ENCODE measurements around the gene CCDC142. TPM values are rescaled to one million over a fixed set of nuclear protein-coding genes. Genes with fewer than 3 reads are reported as not detected.

The CCDC142 gene
- total and polyA plus RNA-seq, 9 of the 15 experiments (the other 6 are each of a cell fraction or from before 2014, with no cell fraction given) = 0.55 to 11.7 (median 7.2) TPM

- TF ChIP-seq YY1 (IDR thresholded peaks at IDR 0.05; ENCODE audit: borderline replicate concordance in 1 of 3, control insufficient read depth in 1 of 3, extremely low read depth in 1 of 3, insufficient read depth in 3 of 3, insufficient read length in 1 of 3, insufficient replicate concordance in 2 of 3, low read depth in 1 of 3, low read length in 2 of 3) (peak in 1 of 3 experiments; percentile 49), HDAC2 (IDR thresholded peaks at IDR 0.05) (0 out of 2 replicates have a peak, but pooled peaks have one; percentile 14), SNAPC5 (CRISPR knock-in tag; IDR thresholded peaks at IDR 0.05) (no peak), NR2C2 (CRISPR knock-in tag; IDR thresholded peaks at IDR 0.05) (no peak), NR2C2 (tag; IDR thresholded peaks at IDR 0.05) (peak; percentile 58; the same call in 1 of the 2 replicates), CLOCK (CRISPR knock-in tag; IDR thresholded peaks at IDR 0.05; ENCODE audit: borderline replicate concordance) (no peak), PCBP2 (IDR thresholded peaks at IDR 0.05; ENCODE audit: low read depth, low read length, poor library complexity, severe bottlenecking) (no peak), YBX1 (IDR thresholded peaks at IDR 0.05) (no peak), EHMT2 (IDR thresholded peaks at IDR 0.05) (0 out of 2 replicates have a peak, but pooled peaks have one; percentile 19), ZEB2 (IDR thresholded peaks at IDR 0.05) (no peak), RFX1 (IDR thresholded peaks at IDR 0.05) (peak; percentile 81), JUND (IDR thresholded peaks at IDR 0.05; ENCODE audit: borderline replicate concordance, low read depth, low read length) (no peak; the same call in 1 of the 2 replicates), JUND (tag; IDR thresholded peaks at IDR 0.05; ENCODE audit: borderline replicate concordance, low read depth, low read length) (no peak), ZBTB43 (CRISPR knock-in tag; IDR thresholded peaks at IDR 0.05) (no peak), ZNF165 (CRISPR knock-in tag; IDR thresholded peaks at IDR 0.05; ENCODE audit: borderline replicate concordance) (no peak), CHAMP1 (IDR thresholded peaks at IDR 0.05) (no peak), SRSF3 (IDR thresholded peaks at IDR 0.05; ENCODE audit: insufficient read depth, low read length) (no peak), NR2F6 (CRISPR knock-in tag; IDR thresholded peaks at IDR 0.05) (no peak), XRCC5 (IDR thresholded peaks at IDR 0.05; ENCODE audit: low read depth, low read length) (no peak), CBX1 (IDR thresholded peaks at IDR 0.05; ENCODE audit: low read depth) (no peak), PHTF2 (CRISPR knock-in tag; IDR thresholded peaks at IDR 0.05) (no peak), DNMT1 (IDR thresholded peaks at IDR 0.05) (no peak)
These were observed 24.5 kb downstream of the CCDC142 start, which contains the start of gene WBP1 (continued) for GRCh38 chr2:74458132-74458937.

All from K562 (cell line).